B cell (primary cell): Measurements from ENCODE around the gene CR1L.

Experiments
- CTCF ChIP-seq: fragments of 200-600 bp; IDR thresholded peaks from one replicate; pipeline ENCODE4 v1.8.0; 2022; ENCODE audit warnings: antibody characterized with exemption, mild to moderate bottlenecking
- EZH2 ChIP-seq: IDR thresholded peaks from 2 replicates; pipeline ENCODE4 v1.6.1; 2012; ENCODE audit warnings: borderline replicate concordance, low read depth, mild to moderate bottlenecking, moderate library complexity, low read length; ENCODE audit not compliant: insufficient read depth, poor library complexity, severe bottlenecking

GRCh38 chr1:207646944-207647579, 2.1 kb downstream of the CR1L start:
- TF ChIP-seq EZH2: no peak
- no peak for TF ChIP-seq CTCF
